HCT116 (cell line): Measurements from ENCODE around the gene KLHL20. TPM values are rescaled to one million over a fixed set of nuclear protein-coding genes. Genes with fewer than 3 reads are reported as not detected.

Source experiments
- ATAC-seq: fragments of 200-7000 bp; cut with Tn5 transposase; 2 replicates; pipeline ENCODE4 v1.9.1; 2020; ENCODE audit warnings: mild to moderate bottlenecking, moderate library complexity
- BruUV-seq: library from RNA; stranded (reverse); fragments of 400-500 nt; replicated peaks from 2 replicates; lab custom pipeline; 2021; lab: Mats Ljungman, UMichigan
- CTCF ChIA-PET: fragments of 300-600 bp; sonication (Branson Sonifier 250); formaldehyde crosslinking; loops from one replicate; lab custom pipeline; 2021; ENCODE audit warnings: antibody characterized with exemption; lab: Charles Lee
- POLR2A ChIA-PET: fragments of 300-600, 350-600 bp; sonication (Branson Sonifier 250); formaldehyde crosslinking; loops from one replicate; lab custom pipeline; 2021; ENCODE audit warnings: antibody characterized with exemption; lab: Charles Lee
- RAD21 ChIA-PET, 2 experiments: fragments of 300-600 bp; sonication (Branson Sonifier 250); formaldehyde crosslinking; loops; one replicate each; lab custom pipeline; 2023; ENCODE audit warnings: low total read pairs in 2 of 2; ENCODE audit not compliant: uncharacterized antibody in 2 of 2, unreplicated experiment in 2 of 2, low non-redundant PET in 1 of 2; lab: Charles Lee
- DNase-seq: peaks from one replicate; pipeline ENCODE4 v3.0.0-alpha.2; 2010; ENCODE audit warnings: low read depth, low spot score
- H2AFZ ChIP-seq: fragments of 200-600 bp; shearing (Covaris generic), sonication (generic); 2 replicates; pipeline ENCODE4 v1.6.1; 2017; ENCODE audit warnings: low read depth, mixed run types, mixed read lengths, antibody characterized with exemption, low read length; ENCODE audit not compliant: poor library complexity, severe bottlenecking
- H3K27ac ChIP-seq: 2 replicates; pipeline ENCODE4 v1.5.1; 2012; ENCODE audit warnings: low read depth, low read length
- H3K27me3 ChIP-seq: fragments of 200-600 bp; sonication (generic); 2 replicates; pipeline ENCODE4 v1.6.1; 2016; ENCODE audit warnings: mixed run types, low read length, mixed read lengths; ENCODE audit not compliant: insufficient read depth
- H3K36me3 ChIP-seq, 2 experiments: fragments of 200-500 bp in 1 of 2; fragments of 200-600 bp in 1 of 2; sonication (Bioruptor generic) in 1 of 2; sonication (generic) in 1 of 2; 2 replicates each; pipeline versions ENCODE4 v1.5.1 to v1.6.1; 2014 to 2016; ENCODE audit warnings: low read length in 2 of 2, inconsistent platforms in 1 of 2, mixed read lengths in 1 of 2, mixed run types in 1 of 2; ENCODE audit not compliant: insufficient read depth in 2 of 2, control insufficient read depth in 1 of 2
- H3K4me1 ChIP-seq, 2 experiments: fragments of 200-600 bp in 1 of 2; sonication (generic) in 1 of 2; 2 replicates each; pipeline versions ENCODE4 v1.5.1 to v1.6.1; 2012 to 2017; ENCODE audit warnings: low read length in 2 of 2, inconsistent platforms in 1 of 2, mild to moderate bottlenecking in 1 of 2, mixed read lengths in 1 of 2, mixed run types in 1 of 2, moderate library complexity in 1 of 2; ENCODE audit not compliant: insufficient read depth in 2 of 2, control insufficient read depth in 1 of 2
- H3K4me2 ChIP-seq: fragments of 200-600 bp; sonication (generic); 2 replicates; pipeline ENCODE4 v1.6.1; 2017; ENCODE audit warnings: mixed run types, low read length, mixed read lengths
- H3K4me3 ChIP-seq, 2 experiments: fragments of 200-600 bp in 1 of 2; sonication (generic) in 1 of 2; replicated peaks in 1 of 2; 2 replicates each; pipeline ENCODE4 v1.5.1; 2011 to 2016; ENCODE audit warnings: low read length in 2 of 2, control low read depth in 1 of 2, low read depth in 1 of 2, mild to moderate bottlenecking in 1 of 2, mixed read lengths in 1 of 2, mixed run types in 1 of 2
- H3K79me2 ChIP-seq: fragments of 200-600 bp; sonication (generic); 2 replicates; pipeline ENCODE4 v1.6.1; 2017; ENCODE audit warnings: mild to moderate bottlenecking, mixed run types, low read length, moderate library complexity, mixed read lengths; ENCODE audit not compliant: insufficient read depth
- H3K9ac ChIP-seq: fragments of 200-600 bp; sonication (generic); 2 replicates; pipeline ENCODE4 v1.6.1; 2016; ENCODE audit warnings: low read length, mixed read lengths
- H3K9me2 ChIP-seq: fragments of 200-600 bp; sonication (generic), shearing (Covaris generic); 2 replicates; pipeline ENCODE4 v1.6.1; 2017; ENCODE audit warnings: mixed run types, mild to moderate bottlenecking, moderate library complexity; ENCODE audit not compliant: insufficient read depth
- H3K9me3 ChIP-seq, 2 experiments: fragments of 200-500 bp in 1 of 2; fragments of 200-600 bp in 1 of 2; sonication (Bioruptor generic) in 1 of 2; sonication (generic) in 1 of 2; 2 replicates each; pipeline ENCODE4 v1.6.1; 2014 to 2017; ENCODE audit warnings: low read length in 2 of 2, mixed read lengths in 2 of 2, inconsistent platforms in 1 of 2, low read depth in 1 of 2, mild to moderate bottlenecking in 1 of 2, mixed run types in 1 of 2, moderate library complexity in 1 of 2; ENCODE audit not compliant: control insufficient read depth in 1 of 2, insufficient read depth in 1 of 2
- H4K20me1 ChIP-seq: fragments of 200-600 bp; sonication (generic), shearing (Covaris generic); 2 replicates; pipeline ENCODE4 v1.6.1; 2017; ENCODE audit warnings: mixed run types, mild to moderate bottlenecking, moderate library complexity; ENCODE audit not compliant: insufficient read depth
- CBX3 ChIP-seq: IDR thresholded peaks from 2 replicates; pipeline ENCODE4 v1.6.1; 2012; ENCODE audit warnings: low read depth
- EGR1 ChIP-seq: IDR thresholded peaks from 2 replicates; pipeline ENCODE4 v1.6.1; 2012; ENCODE audit warnings: low read depth
- ELF1 ChIP-seq: IDR thresholded peaks from 2 replicates; pipeline ENCODE4 v1.6.1; 2012; ENCODE audit warnings: low read depth, borderline replicate concordance
- EZH2 ChIP-seq: fragments of 200-600 bp; sonication (generic); IDR thresholded peaks from 2 replicates; pipeline ENCODE4 v1.6.1; 2017; ENCODE audit warnings: antibody characterized with exemption, mixed run types
- EZH2phosphoT487 ChIP-seq: fragments of 200-600 bp; IDR thresholded peaks from 2 replicates; pipeline ENCODE4 v1.6.1; 2018; ENCODE audit warnings: antibody characterized with exemption, borderline replicate concordance
- FOSL1 ChIP-seq: IDR thresholded peaks from 2 replicates; pipeline ENCODE4 v1.6.1; 2012; ENCODE audit warnings: low read depth
- JUND ChIP-seq: IDR thresholded peaks from 2 replicates; pipeline ENCODE4 v1.6.1; 2012
- POLR2A ChIP-seq: IDR thresholded peaks from 2 replicates; pipeline ENCODE4 v1.7.0; 2011; ENCODE audit warnings: borderline replicate concordance; ENCODE audit not compliant: insufficient read depth, insufficient read length; ENCODE audit errors: extremely low read depth
- SRF ChIP-seq: IDR thresholded peaks from 2 replicates; pipeline ENCODE4 v1.6.1; 2012; ENCODE audit warnings: low read depth
- TCF7L2 ChIP-seq: IDR thresholded peaks from 2 replicates; pipeline ENCODE4 v1.7.0; 2011; ENCODE audit warnings: borderline replicate concordance, inconsistent platforms; ENCODE audit not compliant: insufficient read depth, insufficient read length; ENCODE audit errors: extremely low read depth
- YY1 ChIP-seq: IDR thresholded peaks from 2 replicates; pipeline ENCODE4 v1.6.1; 2011; ENCODE audit warnings: low read length, low read depth, moderate library complexity, mild to moderate bottlenecking; ENCODE audit not compliant: insufficient replicate concordance; ENCODE audit errors: extremely low read depth
- ZFX ChIP-seq: fragments of 450-650 bp; IDR thresholded peaks from 2 replicates; pipeline ENCODE4 v1.6.1; 2017
- intact Hi-C: fragments of 100-400 bp; cut with micrococcal nuclease; formaldehyde crosslinking; loops from 2 replicates; pipeline ENCODE4 v1.10.0; 2022
- total RNA-seq: library from RNA; stranded (reverse); gene quantifications from one replicate; pipeline ENCODE4 v1.2.1, GENCODE V29; 2021; ENCODE audit not compliant: unreplicated experiment
- TF ChIP-seq, protein P1 (sequence below): IDR thresholded peaks from 2 replicates; pipeline ENCODE4 v1.6.1; 2012
- TF ChIP-seq, protein P2 (sequence below): IDR thresholded peaks from 2 replicates; pipeline ENCODE4 v1.6.1; 2011; ENCODE audit warnings: mild to moderate bottlenecking, low read length, moderate library complexity; ENCODE audit not compliant: insufficient replicate concordance; ENCODE audit errors: extremely low read depth
- TF ChIP-seq, protein P3 (sequence below), 3 experiments: fragments of 200-600 bp in 1 of 3; sonication (generic) in 1 of 3; IDR thresholded peaks in 2 of 3; conservative IDR thresholded peaks in 1 of 3; 2 replicates each; pipeline ENCODE4 v1.5.1; 2012 to 2017; ENCODE audit warnings: low read depth in 2 of 3, low read length in 2 of 3, antibody characterized with exemption in 1 of 3, borderline replicate concordance in 1 of 3, control low read depth in 1 of 3, mild to moderate bottlenecking in 1 of 3, mixed read lengths in 1 of 3, mixed run types in 1 of 3, moderate library complexity in 1 of 3; ENCODE audit not compliant: insufficient read depth in 1 of 3

KLHL20 gene
- total RNA-seq, 1 experiment from 2014 or later = 16.2 TPM

DNA sequence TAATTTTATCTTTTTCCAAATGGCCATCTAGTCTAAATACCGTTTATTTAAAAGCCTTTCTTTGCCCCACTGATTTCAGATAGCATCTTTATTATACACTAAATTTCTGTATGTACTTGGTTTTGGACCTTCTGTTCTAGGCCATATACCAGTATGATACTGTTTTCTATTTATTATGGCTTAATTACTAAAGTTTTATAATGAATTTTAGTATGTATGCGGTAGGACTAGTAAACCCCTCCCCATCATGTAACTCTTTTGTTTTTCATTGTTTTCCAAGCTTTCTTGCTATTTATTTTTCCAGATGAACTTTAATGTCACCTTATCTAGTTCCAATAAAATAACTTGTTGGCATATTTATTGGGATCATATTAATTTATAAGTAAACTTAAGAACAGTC lies 29.9 kb downstream of the KLHL20 start:
- Histone ChIP-seq H3K27me3 (no peaks in the 10 kb centered on the region), H3K9me2 (no peaks in the 10 kb centered on the region), H2AFZ (no peak overlapping the region), H3K4me1 (no peaks in the 10 kb centered on the region), H3K4me3 (no peak overlapping the region), H3K79me2 (no peaks in the 10 kb centered on the region; the same call in none of the 2 replicates), H3K9ac (no peak overlapping the region), H3K27ac (no peak overlapping the region), H4K20me1 (no peaks in the 10 kb centered on the region), H3K4me2 (no peak overlapping the region), H3K36me3 (no peaks in the 10 kb centered on the region), H3K9me3 (no peaks in the 10 kb centered on the region)
- ChIA-PET POLR2A (no interaction called here), RAD21 (no interaction called here), CTCF (no interaction called here)
- no peak for ATAC-seq
- DNase-seq = no peak
- TF ChIP-seq CBX3 (no peak), EZH2 (no peak), FOSL1 (no peak), TCF7L2 (no peak)
- TF ChIP-seq, protein P1, sequence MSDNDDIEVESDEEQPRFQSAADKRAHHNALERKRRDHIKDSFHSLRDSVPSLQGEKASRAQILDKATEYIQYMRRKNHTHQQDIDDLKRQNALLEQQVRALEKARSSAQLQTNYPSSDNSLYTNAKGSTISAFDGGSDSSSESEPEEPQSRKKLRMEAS = no peak
- no TSS peak for BruUV-seq
- intact Hi-C loops = no loop called here

DNA sequence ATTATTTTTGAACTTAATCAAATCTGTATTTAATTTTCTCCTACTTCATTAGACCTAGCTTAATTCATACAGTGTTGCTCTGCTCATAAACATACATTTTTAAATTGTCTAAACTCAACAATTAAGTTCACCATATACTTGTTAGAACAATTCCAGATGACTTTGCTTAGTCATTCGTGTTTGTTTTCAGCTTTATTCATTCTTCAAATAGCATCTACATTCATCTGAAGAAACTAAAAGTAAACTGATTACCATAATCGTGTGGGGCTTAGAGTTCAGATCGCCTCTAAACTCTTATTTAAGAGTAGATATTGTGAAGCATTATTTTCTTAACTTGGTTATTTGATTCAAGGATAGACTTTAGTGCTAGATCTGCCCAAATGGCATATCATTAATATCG lies 34.4 kb downstream of the KLHL20 start:
- CTCF ChIA-PET = no interaction called here

More for the DNA sequence above, 34.4 kb downstream of the KLHL20 start:
- BruUV-seq = no TSS peak
- ChIA-PET POLR2A (no interaction called here), RAD21 (no interaction called here)
- ATAC-seq (no peak), DNase-seq (no peak)
- H3K27ac ChIP-seq = no peak overlapping the region
- H3K4me2 ChIP-seq = no peak overlapping the region
- peaks cover 0 to 2% of the 10 kb centered on the region in 2 experiments; a peak in 1 of 4 replicates for H3K36me3 ChIP-seq
- H3K27me3 ChIP-seq = no peaks in the 10 kb centered on the region
- no peak overlapping the region for H2AFZ ChIP-seq
- H3K4me3 ChIP-seq = no peak overlapping the region
- TF ChIP-seq JUND (no peak), ELF1 (no peak), ZFX (no peak), EZH2phosphoT487 (no peak), TCF7L2 (no peak), FOSL1 (no peak), YY1 (no peak), POLR2A (no peak), EGR1 (no peak), EZH2 (no peak), SRF (no peak)
- TF ChIP-seq, protein P2, sequence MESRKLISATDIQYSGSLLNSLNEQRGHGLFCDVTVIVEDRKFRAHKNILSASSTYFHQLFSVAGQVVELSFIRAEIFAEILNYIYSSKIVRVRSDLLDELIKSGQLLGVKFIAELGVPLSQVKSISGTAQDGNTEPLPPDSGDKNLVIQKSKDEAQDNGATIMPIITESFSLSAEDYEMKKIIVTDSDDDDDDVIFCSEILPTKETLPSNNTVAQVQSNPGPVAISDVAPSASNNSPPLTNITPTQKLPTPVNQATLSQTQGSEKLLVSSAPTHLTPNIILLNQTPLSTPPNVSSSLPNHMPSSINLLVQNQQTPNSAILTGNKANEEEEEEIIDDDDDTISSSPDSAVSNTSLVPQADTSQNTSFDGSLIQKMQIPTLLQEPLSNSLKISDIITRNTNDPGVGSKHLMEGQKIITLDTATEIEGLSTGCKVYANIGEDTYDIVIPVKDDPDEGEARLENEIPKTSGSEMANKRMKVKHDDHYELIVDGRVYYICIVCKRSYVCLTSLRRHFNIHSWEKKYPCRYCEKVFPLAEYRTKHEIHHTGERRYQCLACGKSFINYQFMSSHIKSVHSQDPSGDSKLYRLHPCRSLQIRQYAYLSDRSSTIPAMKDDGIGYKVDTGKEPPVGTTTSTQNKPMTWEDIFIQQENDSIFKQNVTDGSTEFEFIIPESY = no peak
- TF ChIP-seq, protein P3, sequence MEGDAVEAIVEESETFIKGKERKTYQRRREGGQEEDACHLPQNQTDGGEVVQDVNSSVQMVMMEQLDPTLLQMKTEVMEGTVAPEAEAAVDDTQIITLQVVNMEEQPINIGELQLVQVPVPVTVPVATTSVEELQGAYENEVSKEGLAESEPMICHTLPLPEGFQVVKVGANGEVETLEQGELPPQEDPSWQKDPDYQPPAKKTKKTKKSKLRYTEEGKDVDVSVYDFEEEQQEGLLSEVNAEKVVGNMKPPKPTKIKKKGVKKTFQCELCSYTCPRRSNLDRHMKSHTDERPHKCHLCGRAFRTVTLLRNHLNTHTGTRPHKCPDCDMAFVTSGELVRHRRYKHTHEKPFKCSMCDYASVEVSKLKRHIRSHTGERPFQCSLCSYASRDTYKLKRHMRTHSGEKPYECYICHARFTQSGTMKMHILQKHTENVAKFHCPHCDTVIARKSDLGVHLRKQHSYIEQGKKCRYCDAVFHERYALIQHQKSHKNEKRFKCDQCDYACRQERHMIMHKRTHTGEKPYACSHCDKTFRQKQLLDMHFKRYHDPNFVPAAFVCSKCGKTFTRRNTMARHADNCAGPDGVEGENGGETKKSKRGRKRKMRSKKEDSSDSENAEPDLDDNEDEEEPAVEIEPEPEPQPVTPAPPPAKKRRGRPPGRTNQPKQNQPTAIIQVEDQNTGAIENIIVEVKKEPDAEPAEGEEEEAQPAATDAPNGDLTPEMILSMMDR (IDR thresholded peaks at IDR 0.05 in 2 of 3, conservative IDR thresholded peaks at IDR 0.05 in 1 of 3; ENCODE audit: borderline replicate concordance in 1 of 3, insufficient read depth in 1 of 3, low read depth in 2 of 3, low read length in 2 of 3) = no peak
- TF ChIP-seq, protein P1 = no peak
- no peaks in the 10 kb centered on the region for H4K20me1 ChIP-seq
- no peaks in the 10 kb centered on the region for H3K4me1 ChIP-seq
- H3K9me2 ChIP-seq = no peaks in the 10 kb centered on the region
- intact Hi-C loops = no loop called here
- no peak overlapping the region for H3K9ac ChIP-seq
- H3K79me2 ChIP-seq = no peaks in the 10 kb centered on the region; the same call in 1 of the 2 replicates
- no peaks in the 10 kb centered on the region for H3K9me3 ChIP-seq
